NCI-H1436 treated with DMSO at 0.1 percent for 48 hours (cell line): ENCODE results near the gene LRRC18.

ENCODE experiments used
- DNase-seq: peaks from one replicate; lab custom pipeline; 2025; lab: John Stamatoyannopoulos, UW

The LRRC18 gene

DNA sequence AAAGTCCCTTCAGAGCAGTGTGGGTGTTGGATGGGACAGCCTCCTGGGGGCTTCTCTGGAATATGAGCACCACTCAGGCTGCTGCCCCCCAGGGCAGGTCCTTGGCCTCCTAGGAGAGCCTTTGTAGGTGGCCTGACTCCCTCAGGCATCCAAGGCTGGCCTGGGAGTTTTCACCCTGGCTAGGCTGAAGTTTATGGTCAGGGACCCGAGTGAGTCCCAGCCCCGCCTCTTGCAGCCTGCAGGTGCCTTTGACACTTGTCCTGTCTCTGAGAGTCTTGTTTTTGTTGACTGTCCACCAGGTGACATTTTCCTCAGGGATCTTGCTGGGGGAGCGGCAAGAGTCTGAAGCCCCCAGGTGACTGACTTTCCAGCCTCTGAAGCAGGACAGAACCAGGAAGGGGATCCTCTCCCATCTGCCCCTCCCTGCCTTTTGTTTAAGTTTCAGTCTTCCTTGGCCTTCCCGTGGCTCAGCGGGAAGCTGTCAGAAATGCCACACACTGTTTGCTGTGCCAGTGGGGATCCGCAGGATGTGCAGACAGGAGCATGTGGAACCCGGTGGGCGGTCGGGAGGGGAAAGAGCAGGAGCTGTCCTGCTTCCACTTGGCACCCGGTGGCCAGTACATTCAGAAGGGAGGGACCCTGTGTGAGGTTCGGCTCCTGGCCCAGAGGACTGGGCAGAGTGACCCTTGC, 59.5 kb downstream of the LRRC18 start:
- DNase-seq, result no peak

DNA sequence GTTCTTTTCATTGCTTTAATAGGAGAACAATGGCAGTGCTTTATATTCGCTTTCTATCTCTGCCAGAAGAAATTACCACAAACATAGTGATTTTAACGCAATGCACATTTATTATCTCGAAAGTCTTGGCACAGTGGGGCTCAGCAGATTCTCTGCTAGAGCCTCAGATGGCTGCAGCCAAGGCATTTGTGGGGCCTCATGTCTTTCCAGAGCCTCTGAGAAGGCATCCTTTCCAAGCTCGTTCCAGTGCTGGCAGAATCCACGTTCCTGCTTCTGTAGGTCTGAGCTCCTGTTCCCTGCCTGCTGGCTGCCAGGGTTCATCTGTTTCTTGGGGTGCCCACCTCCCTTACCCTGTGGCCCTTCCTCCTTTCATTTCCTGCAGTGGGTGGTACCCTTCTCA, 60.2 kb downstream of the LRRC18 start:
- no peak for DNase-seq

DNA sequence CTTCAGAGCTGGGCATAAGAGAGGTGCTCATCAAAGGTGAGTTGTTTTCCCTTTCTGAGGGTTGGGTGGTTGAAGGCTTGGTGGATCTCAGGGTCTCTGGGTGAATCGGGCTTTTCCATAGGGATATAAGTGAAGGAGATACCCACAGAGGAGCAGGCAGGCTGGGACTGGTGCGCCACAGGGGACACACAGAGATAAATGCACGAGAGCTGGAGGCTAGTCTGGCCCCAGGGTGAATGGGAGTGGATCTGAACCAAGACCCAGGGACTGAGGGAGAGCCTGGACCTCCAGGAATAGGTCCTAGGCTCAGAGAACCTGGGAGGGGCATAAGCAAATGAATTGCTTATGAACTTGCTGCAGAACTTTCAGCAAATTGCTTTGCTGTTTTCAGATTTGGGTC, 61.5 kb downstream of the LRRC18 start:
- DNase-seq, result no peak

DNA sequence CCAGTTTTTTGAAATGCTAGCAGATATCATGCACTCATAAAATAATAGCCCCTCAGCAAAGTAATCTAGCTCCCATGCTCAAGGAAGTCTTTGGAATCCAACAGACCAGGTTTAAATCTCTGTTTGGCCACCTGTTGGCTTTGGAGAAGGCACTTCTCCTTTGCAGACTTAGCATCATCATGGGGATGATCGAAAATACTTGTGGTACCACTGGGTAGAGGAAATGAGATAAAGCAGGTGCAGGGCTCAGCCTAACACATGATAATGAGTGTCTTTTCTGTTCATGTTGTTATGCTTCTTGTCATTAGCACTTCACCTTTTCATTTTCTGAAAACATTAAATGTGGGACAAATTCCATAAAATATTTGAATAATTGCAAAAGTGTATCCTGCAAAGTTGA, 67.4 kb downstream of the LRRC18 start:
- DNase-seq, result no peak
